Measurements from ENCODE around the gene AFAP1.

AFAP1 gene

DNA sequence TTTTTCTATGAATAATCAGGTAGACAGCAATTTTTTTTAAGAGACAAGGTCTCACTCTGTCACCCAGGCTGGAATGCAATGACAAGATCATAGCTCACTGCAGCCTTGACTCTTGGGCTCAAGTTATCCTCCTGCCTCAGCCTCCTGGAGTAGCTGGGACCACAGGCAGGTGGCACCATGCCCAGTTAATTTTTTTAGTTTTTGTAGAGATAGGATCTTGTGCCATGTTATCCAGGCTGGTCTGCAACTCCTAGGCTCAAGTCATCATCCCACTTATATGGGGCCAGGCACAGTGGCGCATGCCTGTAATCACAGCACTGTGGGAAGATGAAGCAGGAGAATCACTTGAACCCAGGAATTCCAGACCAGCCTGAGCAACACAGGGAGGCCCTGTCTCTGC, 26.8 kb downstream of the AFAP1 start:
- DNase-seq (ENCODE audit: low spot score) = no peak

GRCh38 chr4:7910952-7911578, 28.6 kb downstream of the AFAP1 start:
- DNase-seq (ENCODE audit: low spot score) = no peak

GRCh38 chr4:7910263-7910896, 29.3 kb downstream of the AFAP1 start:
- DNase-seq (ENCODE audit: low spot score) = no peak

- no peak for DNase-seq (ENCODE audit: low spot score)
Measured at GRCh38 chr4:7909463-7910262, 30.0 kb downstream of the AFAP1 start.

DNA sequence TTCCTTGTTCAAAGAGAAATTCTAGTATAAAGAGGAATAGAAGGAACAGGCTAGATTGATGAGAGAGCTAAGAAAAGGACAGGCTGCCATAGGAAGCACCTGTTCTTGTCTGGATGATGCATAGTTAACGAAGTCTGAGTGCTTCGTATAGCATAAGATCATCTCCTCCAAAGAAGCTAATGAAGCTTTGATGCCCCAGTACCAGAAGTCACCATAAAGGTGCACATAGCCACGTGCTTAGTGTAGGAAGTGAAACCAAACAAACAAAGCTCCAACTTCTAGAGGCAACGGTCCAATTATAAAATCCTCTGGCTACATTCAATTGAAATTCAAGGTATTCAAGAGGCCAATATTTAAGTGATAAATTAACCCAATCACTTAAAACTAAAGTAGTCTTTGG, 31.0 kb downstream of the AFAP1 start:
- no peak for DNase-seq (ENCODE audit: low spot score)

DNA sequence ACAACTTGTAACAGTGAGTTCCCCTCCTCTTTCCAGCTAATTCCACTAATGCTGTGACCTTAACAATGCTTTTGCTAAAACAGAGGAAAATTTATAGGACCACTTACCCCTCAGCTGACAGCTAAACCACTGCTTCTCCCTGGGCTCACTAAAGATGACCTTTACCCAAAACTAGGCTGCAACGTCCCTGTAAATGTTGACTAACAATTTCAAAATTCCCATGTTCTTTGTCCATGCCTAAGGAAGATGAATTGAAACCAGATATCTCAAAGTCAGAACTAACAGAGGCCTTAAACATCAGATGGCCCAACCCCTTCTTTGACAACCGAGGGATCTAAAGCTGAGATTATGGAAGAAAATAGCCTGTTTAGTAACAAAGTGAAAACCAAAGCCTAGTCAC, 32.5 kb downstream of the AFAP1 start:
- DNase-seq (ENCODE audit: low spot score) = no peak

DNA sequence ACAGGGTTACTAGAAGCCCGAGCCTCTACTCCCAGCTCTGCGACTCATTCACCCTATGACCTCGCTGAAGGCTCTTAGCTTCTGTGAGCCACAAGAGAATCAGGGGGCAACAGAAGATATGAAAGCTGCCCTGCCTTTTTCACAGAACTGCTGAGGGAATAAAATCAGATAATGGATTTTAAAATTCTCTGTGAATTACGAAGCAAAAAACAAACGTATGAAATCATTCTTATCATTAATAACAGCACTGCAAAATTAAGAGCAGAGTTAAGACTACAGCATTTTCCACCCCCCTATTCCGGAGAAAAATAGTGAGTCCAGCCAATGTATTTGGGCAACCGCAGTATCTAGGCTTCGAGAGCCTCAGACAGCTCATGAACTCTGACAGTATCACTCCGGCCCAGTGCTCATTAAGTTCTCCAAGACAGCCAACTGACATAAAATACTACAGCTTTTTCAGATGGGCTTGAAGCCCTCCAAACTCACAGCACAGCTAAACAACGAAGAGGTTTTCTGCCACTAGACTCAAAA, 33.4 kb downstream of the AFAP1 start:
- DNase-seq (ENCODE audit: low spot score) = no peak

DNA sequence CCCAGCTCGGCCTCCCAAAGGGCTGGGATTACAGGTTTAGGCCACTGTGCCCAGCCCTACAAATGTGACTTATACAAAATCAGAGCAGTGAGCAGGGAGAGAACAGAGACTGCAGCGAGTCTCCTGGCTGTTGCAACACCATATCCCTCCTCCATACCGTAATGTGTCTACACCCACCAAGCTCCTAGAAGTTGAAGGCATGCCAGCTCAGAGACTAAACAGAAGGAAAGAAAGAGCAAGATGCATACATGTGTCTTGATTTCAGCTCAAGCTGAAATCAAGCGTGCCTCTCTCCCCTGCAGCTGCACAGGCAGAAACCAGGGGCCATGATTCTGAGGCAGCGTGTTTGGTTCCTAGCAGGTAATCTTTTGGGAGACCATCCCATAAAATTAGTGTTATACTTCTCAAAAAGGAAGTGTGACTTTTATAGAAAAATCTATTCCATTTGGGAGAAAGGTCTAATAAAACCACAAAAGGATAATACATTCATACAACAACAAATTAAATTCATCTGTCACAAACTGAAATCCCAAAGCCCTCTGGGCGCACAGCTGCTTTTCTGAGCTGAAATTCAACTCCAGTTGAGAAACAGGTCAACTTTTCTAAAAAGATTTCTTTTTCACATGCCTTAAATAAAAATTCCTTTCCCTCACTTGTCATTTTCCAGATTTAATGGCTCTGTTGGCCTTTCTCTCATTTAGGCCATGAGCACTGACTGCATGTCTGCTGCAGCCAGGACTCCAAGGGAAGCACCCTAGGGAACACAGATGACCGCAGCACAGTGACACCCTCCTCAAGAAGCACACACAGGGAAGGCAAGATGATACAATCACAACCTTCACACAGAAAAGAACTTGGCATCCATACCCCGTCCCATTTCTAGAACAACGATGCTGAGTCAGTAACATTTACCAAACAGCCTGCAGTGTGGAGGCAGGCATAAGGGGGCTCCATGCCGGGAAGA, 34.4 kb downstream of the AFAP1 start:
- no peak for DNase-seq (ENCODE audit: low spot score)

GRCh38 chr4:7903791-7904516, 35.7 kb downstream of the AFAP1 start:
- DNase-seq (ENCODE audit: low spot score) = no peak

GRCh38 chr4:7902826-7903225, 36.8 kb downstream of the AFAP1 start:
- DNase-seq (ENCODE audit: low spot score) = no peak

DNA sequence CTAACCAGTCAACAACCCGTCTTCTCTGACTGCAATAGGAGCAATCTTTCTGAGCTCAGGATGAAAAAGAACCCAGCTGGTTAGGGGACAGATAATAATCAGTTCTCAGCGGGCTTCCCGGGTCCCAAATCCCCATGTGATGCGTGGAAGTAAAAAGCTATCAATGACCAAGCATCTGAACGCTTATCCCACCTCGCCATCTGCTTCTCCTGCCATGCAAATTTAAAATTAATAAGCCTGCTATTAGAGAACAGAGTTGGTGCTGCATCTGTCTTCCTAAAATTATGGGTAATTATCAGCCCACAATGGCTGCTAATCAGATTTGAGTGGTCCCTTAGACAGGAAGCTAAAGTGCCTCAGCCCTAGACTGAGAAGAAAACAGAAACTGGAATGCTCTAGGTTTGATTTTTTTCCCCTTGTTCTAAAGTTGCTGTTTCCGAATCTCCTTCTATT, 37.5 kb downstream of the AFAP1 start:
- DNase-seq (ENCODE audit: low spot score) = no peak

- no peak for DNase-seq (ENCODE audit: low spot score)
Measured at GRCh38 chr4:7901311-7901885, 38.3 kb downstream of the AFAP1 start.

GRCh38 chr4:7900334-7900909, 39.2 kb downstream of the AFAP1 start:
- DNase-seq (ENCODE audit: low spot score) = no peak

DNA sequence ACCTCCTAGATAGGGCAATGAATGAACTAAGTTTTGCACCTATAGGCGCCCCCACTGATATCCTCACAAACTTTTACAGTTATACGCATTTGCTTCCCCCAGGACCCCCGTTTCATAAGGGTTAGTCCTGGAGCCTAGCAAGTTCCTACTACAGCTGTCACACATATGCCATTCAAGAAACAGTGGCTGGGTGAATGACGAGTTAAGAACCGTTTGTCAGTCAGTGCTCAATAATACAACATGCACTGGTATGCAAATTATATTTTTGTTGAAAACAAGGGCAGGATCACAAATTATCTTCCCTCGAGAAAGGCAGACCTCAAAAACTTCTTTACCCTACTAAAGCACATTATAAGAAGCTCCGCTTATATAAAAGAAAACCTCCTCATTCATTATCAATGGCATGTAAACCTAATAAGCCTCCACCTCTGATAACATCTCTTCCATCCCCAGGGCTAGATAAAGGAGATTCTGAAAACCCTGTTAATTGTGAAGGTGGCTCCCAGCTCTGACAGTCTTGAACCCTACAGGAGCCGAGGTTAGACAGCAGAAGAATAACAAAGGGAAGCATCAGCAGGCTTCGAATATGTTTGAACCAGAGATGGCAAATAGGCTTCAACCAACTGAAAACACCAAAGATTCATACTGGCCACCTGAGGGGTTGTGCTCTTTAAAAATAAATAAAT, 40.3 kb downstream of the AFAP1 start:
- no peak for DNase-seq (ENCODE audit: low spot score)

DNA sequence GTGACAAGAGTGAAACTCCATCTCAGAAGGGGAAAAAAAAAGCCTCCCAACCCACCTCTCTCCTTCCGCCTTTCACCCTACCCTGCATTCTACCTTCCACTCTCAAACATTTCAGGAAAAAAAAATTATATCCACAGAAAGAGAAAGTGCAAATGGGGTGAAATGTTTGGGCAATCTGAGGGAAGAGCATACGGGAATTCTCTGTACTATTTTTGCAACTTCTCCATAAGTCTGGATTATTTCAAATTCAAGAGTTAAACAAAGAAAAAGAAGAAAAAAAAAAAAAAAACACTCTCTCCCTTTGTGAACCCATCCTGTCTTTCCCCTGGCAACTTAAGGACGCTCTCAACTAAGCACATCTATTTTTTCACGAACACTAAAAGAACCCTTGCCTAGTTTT, 41.3 kb downstream of the AFAP1 start:
- DNase-seq (ENCODE audit: low spot score) = no peak

DNA sequence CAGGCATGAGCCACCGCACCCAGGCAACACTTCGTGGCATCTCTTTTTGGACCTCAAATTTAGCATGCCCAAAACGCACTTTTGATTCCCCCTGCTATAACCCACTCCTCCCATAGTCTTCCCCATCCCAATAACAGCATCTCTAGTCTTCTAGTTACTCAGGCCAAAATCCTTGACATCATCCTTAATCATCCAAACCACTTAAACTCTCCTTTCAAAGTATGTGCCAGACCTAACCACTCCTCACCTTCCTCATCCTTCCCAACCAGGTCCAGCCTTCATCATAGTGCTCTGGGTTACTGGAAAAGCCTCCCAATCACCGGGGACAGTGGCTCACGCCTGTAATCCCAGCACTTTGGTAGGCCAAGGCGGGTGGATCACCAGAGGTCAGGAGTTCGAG, 41.9 kb downstream of the AFAP1 start:
- DNase-seq (ENCODE audit: low spot score) = no peak

- no peak for DNase-seq (ENCODE audit: low spot score)
Measured at GRCh38 chr4:7894677-7895181, 44.9 kb downstream of the AFAP1 start.

DNA sequence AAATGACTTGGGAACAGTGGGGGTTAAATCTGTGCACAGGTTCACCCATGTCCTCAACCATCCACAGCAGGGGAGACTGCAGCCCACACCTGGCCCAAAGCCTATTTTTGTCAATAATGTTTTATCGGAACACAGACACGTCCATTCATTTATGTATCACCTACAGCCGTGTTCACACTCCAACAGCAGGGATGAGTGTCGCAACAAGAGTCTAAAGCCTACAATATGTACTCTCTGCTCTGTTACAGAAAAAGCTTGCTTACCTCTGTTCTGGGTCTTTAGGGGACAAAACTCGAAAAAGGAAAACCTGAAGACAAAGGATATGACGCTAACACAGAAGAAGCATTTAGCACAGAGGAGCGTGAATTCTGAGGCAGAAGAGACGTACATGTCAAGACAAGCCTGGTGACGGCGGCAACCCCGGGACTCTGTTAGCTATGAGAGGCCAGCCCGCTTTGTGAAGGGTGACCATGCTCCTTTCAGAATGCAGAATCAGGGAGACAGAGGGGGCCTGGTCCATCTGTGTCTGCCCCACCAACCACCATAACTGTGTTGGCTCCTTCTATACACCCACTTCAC, 45.5 kb downstream of the AFAP1 start:
- DNase-seq (ENCODE audit: low spot score) = no peak

DNA sequence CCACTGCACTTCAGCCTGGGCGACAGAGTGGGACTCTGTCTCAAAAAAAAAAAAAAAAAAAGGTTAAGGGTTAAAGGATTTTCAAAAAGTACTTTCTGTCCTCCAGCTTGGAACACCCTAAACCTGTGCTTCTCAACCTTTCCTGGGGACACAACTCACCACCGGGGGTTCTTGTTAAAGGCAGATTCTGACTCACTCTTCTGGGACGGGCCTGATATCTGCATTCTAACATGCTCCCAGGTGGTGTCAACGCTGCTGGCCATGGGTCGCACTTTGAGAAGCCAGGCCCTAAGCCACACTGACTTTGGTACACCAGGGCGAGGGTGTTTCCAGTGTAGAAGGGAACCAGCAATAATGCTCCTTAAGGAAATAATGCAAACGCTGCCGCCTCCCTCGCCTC, 46.1 kb downstream of the AFAP1 start:
- DNase-seq (ENCODE audit: low spot score) = no peak

Measured in germinal center (tissue), 1 donor.